Progenitor cell of endocrine pancreas (in vitro differentiated cells): ENCODE results near the gene CDKN3. TPM values are rescaled to one million over a fixed set of nuclear protein-coding genes. Genes with fewer than 3 reads are reported as not detected.

Experiments
- DNase-seq: peaks from one replicate; pipeline ENCODE4 v3.0.0; 2021; ENCODE audit warnings: low spot score; ENCODE audit not compliant: unreplicated experiment
- H3K27ac Mint-ChIP-seq: 2 replicates; pipeline ENCODE4 v1.8.0; 2021; ENCODE audit warnings: mild to moderate bottlenecking, moderate library complexity, mixed read lengths
- H3K27me3 Mint-ChIP-seq: 2 replicates; pipeline ENCODE4 v1.8.0; 2021; ENCODE audit warnings: mixed read lengths
- H3K36me3 Mint-ChIP-seq: 2 replicates; pipeline ENCODE4 v1.8.0; 2022; ENCODE audit warnings: mixed read lengths; ENCODE audit not compliant: insufficient read depth
- H3K4me1 Mint-ChIP-seq: 2 replicates; pipeline ENCODE4 v1.8.0; 2021; ENCODE audit warnings: low read depth, mixed read lengths
- H3K4me3 Mint-ChIP-seq: 2 replicates; pipeline ENCODE4 v1.8.0; 2021; ENCODE audit warnings: low read depth, mild to moderate bottlenecking, moderate library complexity, mixed read lengths
- H3K9me3 Mint-ChIP-seq: 2 replicates; pipeline ENCODE4 v1.8.0; 2021; ENCODE audit warnings: low read depth, mixed read lengths
- total RNA-seq: library from RNA; stranded (reverse); gene quantifications from 2 replicates; pipeline ENCODE4 v1.2.1, GENCODE V29; 2021
- TF ChIP-seq, protein P1 (sequence below): fragments of 200-600 bp; sonication (generic); IDR thresholded peaks from one replicate; pipeline ENCODE4 v1.5.0; 2021; ENCODE audit warnings: antibody characterized with exemption, mild to moderate bottlenecking; ENCODE audit not compliant: unreplicated experiment

The CDKN3 gene
- total RNA-seq, 1 donor from 2014 or later: 20.5 TPM

DNA sequence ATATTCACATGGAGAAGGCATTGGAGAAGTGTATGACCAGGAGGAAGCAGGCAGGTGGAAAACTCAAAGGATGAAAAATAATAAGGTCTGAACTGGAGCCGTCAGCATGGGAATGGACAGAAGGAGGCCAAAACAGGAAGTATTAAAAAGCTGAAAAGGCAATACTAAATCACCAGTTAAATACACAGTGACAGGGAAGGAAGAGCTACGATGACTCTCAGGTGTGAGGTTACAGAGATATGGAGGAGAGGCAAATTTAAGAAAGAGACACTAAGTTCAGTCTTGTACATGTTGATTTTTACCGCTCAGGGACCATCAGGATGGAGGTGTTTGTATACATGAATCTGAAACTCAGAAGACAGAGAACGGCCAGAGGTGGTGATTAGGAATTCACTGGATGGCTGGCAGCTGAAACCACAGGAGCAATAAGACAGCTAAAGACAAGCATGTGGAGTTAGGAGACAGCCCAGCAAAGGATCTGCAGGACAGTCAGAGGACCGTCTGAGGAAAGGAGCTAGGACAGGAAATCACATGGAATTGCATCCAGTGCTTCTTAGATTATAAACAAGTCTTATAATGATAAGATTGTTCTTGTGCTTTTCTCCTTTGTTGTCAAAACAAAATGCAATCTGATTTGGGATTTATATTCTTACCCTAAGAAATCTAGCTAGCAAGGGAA is 33.9 kb upstream of the CDKN3 start:
- TF ChIP-seq, protein P1, sequence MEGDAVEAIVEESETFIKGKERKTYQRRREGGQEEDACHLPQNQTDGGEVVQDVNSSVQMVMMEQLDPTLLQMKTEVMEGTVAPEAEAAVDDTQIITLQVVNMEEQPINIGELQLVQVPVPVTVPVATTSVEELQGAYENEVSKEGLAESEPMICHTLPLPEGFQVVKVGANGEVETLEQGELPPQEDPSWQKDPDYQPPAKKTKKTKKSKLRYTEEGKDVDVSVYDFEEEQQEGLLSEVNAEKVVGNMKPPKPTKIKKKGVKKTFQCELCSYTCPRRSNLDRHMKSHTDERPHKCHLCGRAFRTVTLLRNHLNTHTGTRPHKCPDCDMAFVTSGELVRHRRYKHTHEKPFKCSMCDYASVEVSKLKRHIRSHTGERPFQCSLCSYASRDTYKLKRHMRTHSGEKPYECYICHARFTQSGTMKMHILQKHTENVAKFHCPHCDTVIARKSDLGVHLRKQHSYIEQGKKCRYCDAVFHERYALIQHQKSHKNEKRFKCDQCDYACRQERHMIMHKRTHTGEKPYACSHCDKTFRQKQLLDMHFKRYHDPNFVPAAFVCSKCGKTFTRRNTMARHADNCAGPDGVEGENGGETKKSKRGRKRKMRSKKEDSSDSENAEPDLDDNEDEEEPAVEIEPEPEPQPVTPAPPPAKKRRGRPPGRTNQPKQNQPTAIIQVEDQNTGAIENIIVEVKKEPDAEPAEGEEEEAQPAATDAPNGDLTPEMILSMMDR: no peak
- Mint-ChIP-seq H3K27ac (no peak overlapping the region), H3K36me3 (no peaks in the 10 kb centered on the region), H3K4me3 (no peak overlapping the region), H3K27me3 (no peaks in the 10 kb centered on the region), H3K4me1 (peaks cover 29% of the 10 kb centered on the region), H3K9me3 (no peaks in the 10 kb centered on the region)
- no peak for DNase-seq

DNA sequence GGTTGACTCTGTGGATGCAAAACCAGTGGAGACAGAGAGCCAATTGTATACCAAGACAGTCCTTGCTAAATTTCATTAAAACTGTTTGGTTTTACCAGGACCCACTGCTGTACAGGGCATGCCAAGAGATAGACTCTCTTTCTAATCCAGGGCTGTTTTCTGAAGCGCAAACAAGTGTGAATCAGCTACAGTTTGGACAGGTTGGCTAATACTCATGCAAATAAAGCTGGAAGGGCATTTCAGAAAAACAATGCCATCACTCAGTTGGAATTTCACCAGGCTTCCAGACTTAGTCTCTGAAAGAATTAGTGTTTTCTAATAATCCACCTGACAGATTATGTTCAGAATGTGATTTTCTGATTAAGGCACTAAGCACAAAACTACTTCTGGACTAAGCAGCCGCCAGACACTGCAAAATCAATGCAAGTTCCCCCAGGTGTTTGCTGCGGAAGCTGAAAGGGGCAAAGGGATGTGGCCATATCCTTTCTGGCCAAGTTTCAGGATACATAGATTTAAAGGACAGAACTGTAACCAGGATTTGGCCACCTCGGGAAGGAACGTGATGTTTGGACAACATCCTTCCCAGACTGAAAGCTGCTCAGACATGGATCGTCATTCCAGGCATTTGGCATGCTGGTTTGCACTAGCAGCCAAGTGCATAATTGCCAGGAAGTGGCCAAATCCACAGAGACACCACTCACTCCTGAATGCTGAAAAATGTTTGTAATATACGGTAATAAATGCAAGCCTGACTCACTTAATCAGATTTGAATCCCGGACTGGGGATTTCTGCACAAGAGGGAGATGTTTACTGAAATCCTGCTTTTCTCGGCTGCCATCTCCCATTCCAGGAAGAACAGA is 32.0 kb upstream of the CDKN3 start:
- Mint-ChIP-seq H3K9me3 (no peaks in the 10 kb centered on the region), H3K36me3 (no peaks in the 10 kb centered on the region), H3K4me3 (no peak overlapping the region), H3K27ac (peak overlapping the region; percentile 68), H3K4me1 (peaks cover 33% of the 10 kb centered on the region), H3K27me3 (no peaks in the 10 kb centered on the region)
- TF ChIP-seq, protein P1: no peak
- DNase-seq: no peak

DNA sequence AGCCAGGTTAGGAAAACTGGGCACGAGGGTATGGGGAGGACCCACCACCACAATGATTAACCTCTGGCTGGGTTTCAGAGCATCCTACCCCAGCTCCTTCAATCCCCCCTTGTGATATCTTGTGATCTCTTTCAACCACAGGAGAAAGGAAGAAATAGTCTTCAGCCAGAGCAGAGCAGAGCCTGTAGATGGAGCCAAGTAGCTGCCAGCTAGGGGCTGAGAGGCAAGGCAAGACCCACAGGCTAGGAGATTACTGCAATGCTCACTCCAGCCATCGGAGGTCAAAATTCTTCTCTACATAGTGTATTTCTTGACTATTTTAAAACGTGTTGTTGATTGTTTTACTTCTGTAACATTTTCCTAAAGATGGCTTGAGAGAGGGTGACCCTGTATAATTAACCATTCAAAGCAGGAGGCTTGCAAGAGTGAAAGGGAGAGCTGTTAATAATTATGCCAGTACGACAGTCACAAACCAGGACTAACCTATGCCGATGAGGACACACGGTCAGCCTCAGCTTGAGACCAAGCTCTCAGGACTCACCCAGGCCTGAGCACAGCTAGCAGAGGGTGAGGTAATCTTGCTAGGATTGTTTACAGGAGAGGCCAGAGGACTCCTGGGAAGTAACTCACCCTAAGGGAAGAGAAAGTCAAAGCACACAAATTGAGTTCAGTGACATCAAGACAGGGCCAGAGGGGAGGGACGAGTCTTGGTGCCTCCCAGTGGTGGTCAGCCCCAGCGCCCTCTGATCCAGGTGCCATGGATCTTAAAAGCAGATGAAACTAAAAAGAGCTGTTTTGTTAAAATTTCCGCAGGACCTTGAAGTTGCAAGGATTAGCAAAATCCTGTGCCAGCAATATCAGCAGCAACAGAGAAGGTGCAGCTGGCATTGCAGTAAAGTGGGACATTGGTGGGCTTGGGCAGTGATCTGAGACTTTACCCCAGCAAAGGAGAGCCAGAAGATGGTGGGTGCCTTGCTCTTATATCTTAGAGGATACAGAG is 29.8 kb upstream of the CDKN3 start:
- H3K9me3 Mint-ChIP-seq: no peaks in the 10 kb centered on the region
- H3K36me3 Mint-ChIP-seq: no peaks in the 10 kb centered on the region
- H3K4me3 Mint-ChIP-seq: no peak overlapping the region
- TF ChIP-seq, protein P1: peak; percentile 52
- H3K27ac Mint-ChIP-seq: peak overlapping the region; percentile 93
- H3K4me1 Mint-ChIP-seq: peaks cover 34% of the 10 kb centered on the region
- no peak for DNase-seq
- no peaks in the 10 kb centered on the region for H3K27me3 Mint-ChIP-seq

DNA sequence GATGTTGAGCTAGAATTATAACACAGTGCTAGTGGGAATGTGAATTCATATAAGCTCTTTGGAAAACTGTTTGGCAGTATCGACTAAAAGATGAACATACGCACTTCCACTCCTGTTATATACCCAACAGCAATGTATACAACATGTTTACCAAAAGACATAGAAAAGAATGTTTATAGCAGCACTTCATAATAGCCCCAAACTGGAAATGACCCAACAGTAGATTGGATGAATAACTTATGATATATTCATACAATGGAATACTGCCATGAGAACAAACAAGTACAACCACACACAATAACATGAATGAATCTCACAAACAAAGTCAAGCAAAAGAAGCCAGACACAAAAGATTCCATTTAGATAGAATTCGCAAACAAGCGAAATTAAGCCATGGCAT is 28.5 kb upstream of the CDKN3 start:
- peaks cover 28% of the 10 kb centered on the region for H3K4me1 Mint-ChIP-seq
- H3K9me3 Mint-ChIP-seq: no peaks in the 10 kb centered on the region
- no peak overlapping the region for H3K4me3 Mint-ChIP-seq
- DNase-seq: no peak
- H3K27me3 Mint-ChIP-seq: no peaks in the 10 kb centered on the region
- no peak overlapping the region for H3K27ac Mint-ChIP-seq
- H3K36me3 Mint-ChIP-seq: no peaks in the 10 kb centered on the region
- TF ChIP-seq, protein P1: no peak

DNA sequence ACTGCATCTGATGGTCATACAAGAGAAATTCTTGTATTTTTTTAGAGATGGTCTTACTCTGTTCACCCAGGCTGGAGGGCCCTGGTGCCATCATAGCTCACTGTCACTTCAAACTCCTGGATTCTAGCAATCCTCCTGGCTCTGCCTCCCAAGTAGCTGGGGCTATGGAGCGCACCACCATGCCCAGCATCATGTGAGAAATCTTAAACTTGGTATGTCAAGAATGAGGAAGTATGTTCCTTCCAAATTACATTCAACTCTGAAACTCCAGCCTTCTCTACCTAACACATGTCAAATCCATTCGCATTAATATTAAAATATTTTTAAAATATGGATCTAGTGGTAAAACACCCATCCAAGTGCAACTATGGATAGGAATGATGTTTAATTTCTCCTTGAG is 27.5 kb upstream of the CDKN3 start:
- Mint-ChIP-seq H3K9me3 (no peaks in the 10 kb centered on the region), H3K27me3 (no peaks in the 10 kb centered on the region), H3K36me3 (no peaks in the 10 kb centered on the region), H3K4me1 (peaks cover 27% of the 10 kb centered on the region), H3K4me3 (no peak overlapping the region), H3K27ac (no peak overlapping the region)
- no peak for DNase-seq
- TF ChIP-seq, protein P1: no peak
